Measurements from ENCODE around the gene SUSD2. TPM values are rescaled to one million over a fixed set of nuclear protein-coding genes. Genes with fewer than 3 reads are reported as not detected.

Gene SUSD2
- total and polyA plus RNA-seq, 2 donors from 2014 or later: 14.8 to 25.2 TPM

DNA sequence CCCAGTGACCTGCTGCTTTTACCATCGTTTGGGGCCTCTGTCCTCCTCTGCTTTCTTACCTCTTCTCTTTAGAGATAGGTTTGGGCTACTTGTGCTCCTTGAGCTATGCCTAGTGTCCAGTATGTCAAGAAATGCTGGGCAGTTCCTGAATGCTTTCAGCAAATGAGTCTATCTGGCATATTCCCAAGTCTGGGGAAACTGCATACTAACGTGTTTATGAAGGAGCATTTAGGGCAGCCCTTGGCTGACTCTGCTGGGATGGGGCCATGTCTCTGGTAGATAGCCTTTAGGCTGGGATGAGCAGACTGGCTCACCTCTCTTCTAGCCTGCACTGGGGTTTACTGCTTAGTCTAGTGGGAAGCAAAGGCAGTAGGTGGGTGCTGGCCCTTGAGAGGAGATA lies 43.7 kb upstream of the SUSD2 start:
- H3K4me1 ChIP-seq (ENCODE audit: control insufficient read depth in 2 of 3, insufficient read depth in 2 of 3, low read depth in 1 of 3, low read length in 3 of 3): no peaks in the 10 kb centered on the region
- FAIRE-seq: no peak
- TF ChIP-seq, protein P1, sequence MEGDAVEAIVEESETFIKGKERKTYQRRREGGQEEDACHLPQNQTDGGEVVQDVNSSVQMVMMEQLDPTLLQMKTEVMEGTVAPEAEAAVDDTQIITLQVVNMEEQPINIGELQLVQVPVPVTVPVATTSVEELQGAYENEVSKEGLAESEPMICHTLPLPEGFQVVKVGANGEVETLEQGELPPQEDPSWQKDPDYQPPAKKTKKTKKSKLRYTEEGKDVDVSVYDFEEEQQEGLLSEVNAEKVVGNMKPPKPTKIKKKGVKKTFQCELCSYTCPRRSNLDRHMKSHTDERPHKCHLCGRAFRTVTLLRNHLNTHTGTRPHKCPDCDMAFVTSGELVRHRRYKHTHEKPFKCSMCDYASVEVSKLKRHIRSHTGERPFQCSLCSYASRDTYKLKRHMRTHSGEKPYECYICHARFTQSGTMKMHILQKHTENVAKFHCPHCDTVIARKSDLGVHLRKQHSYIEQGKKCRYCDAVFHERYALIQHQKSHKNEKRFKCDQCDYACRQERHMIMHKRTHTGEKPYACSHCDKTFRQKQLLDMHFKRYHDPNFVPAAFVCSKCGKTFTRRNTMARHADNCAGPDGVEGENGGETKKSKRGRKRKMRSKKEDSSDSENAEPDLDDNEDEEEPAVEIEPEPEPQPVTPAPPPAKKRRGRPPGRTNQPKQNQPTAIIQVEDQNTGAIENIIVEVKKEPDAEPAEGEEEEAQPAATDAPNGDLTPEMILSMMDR (IDR thresholded peaks at IDR 0.05; ENCODE audit: borderline replicate concordance, extremely low read depth, insufficient read depth): no peak

DNA sequence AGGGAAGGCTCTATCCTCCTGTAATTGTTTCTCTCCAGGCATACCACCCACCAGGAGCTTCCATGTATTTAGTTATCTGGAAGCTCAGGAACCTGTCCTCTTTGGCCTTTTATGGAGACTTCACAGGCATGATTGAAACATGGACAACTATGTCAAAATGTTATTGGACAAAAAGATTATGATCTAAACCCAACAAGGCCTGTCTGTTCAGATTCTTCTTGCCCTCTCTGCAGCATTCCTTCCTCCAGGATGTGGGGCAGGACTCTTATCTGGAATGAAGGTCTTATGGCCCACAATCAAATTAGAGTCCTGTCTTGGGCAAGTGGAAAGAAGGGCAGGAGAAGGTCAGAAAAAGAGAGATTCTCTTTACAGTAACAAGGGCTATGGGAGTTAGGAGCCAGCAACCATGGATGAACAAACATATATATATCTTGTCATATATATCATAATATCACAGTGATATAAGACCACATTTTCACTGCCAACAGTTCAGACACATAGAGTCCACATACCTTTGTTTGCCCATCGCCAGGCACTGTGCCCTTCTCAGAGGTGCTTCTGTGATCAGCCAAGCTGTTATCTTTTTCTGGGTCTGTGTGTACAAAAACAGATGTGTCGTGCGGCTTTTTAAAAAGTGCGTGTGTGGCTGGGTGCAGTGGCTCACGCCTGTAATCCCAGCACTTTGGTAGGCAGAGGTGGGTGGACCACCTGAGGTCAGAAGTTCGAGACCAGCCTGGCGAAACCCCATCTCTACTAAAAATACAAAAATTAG lies 42.5 kb upstream of the SUSD2 start:
- H3K27me3 ChIP-seq (ENCODE audit: control insufficient read depth, insufficient read depth, low read length): no peaks in the 10 kb centered on the region
- intact Hi-C loops (cut with DNase I): no loop called here
- H3K9me3 ChIP-seq (ENCODE audit: control insufficient read depth in 2 of 3, insufficient read depth in 1 of 3, low read length in 3 of 3): no peaks in the 10 kb centered on the region
- no peak overlapping the region for H3K9ac ChIP-seq (ENCODE audit: low read length in 3 of 3)
- H3K4me1 ChIP-seq (ENCODE audit: control insufficient read depth in 2 of 3, insufficient read depth in 2 of 3, low read depth in 1 of 3, low read length in 3 of 3): peaks cover 0 to 5% (median 0%) of the 10 kb centered on the region in 3 donors
- no peak for DNase-seq
- TF ChIP-seq, protein P1 (IDR thresholded peaks at IDR 0.05; ENCODE audit: borderline replicate concordance, extremely low read depth, insufficient read depth): no peak
- H3K27ac ChIP-seq (ENCODE audit: low read depth in 2 of 2, low read length in 2 of 2): no peak overlapping the region
- H3K4me3 ChIP-seq (ENCODE audit: low read length in 3 of 3): no peak overlapping the region
- FAIRE-seq: no peak
- H3K36me3 ChIP-seq (ENCODE audit: control insufficient read depth in 2 of 3, insufficient read depth in 3 of 3, low read length in 3 of 3): peaks cover 0 to 4% (median 3%) of the 10 kb centered on the region in 3 donors

More for the DNA sequence above, 43.7 kb upstream of the SUSD2 start:
- Histone ChIP-seq H3K27me3 (ENCODE audit: control insufficient read depth, insufficient read depth, low read length) (no peaks in the 10 kb centered on the region), H3K9ac (ENCODE audit: low read length in 3 of 3) (no peak overlapping the region), H3K36me3 (ENCODE audit: control insufficient read depth in 2 of 3, insufficient read depth in 3 of 3, low read length in 3 of 3) (peaks cover 0 to 4% (median 3%) of the 10 kb centered on the region in 3 donors), H3K9me3 (ENCODE audit: control insufficient read depth in 2 of 3, insufficient read depth in 1 of 3, low read length in 3 of 3) (no peaks in the 10 kb centered on the region), H3K4me3 (ENCODE audit: low read length in 3 of 3) (no peak overlapping the region), H3K27ac (ENCODE audit: low read depth in 2 of 2, low read length in 2 of 2) (no peak overlapping the region)
- intact Hi-C loops (cut with DNase I): no loop called here
- DNase-seq: no peak

DNA sequence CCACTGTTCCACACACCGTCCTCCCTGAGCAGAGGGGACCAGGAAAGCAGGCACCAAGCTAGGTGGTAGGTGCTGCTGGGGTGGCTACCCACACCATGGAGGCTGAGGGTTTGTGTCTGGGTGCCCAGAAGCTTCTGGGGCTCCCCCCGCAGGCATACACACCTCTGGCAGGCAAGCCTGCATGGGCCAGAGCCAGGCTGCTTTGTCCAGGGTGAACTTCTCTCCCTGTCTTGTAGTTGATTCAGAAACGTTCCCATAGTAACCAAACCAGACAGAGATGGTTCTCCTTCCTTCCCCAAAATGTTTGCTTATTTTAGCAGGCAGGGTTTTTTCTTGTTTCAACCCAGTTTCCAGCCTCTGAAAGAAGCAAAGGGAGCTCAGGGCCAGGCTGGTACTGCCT lies 40.9 kb upstream of the SUSD2 start:
- intact Hi-C loops (cut with DNase I): no loop called here
- Histone ChIP-seq H3K9ac (ENCODE audit: low read length in 3 of 3) (no peak overlapping the region), H3K9me3 (ENCODE audit: control insufficient read depth in 2 of 3, insufficient read depth in 1 of 3, low read length in 3 of 3) (no peaks in the 10 kb centered on the region), H3K4me1 (ENCODE audit: control insufficient read depth in 2 of 3, insufficient read depth in 2 of 3, low read depth in 1 of 3, low read length in 3 of 3) (peaks cover 0 to 16% (median 6%) of the 10 kb centered on the region in 3 donors), H3K4me3 (ENCODE audit: low read length in 3 of 3) (no peak overlapping the region), H3K36me3 (ENCODE audit: control insufficient read depth in 2 of 3, insufficient read depth in 3 of 3, low read length in 3 of 3) (peaks cover 0 to 4% (median 3%) of the 10 kb centered on the region in 3 donors), H3K27me3 (ENCODE audit: control insufficient read depth, insufficient read depth, low read length) (no peaks in the 10 kb centered on the region), H3K27ac (ENCODE audit: low read depth in 2 of 2, low read length in 2 of 2) (no peak overlapping the region)
- DNase-seq (no peak), FAIRE-seq (no peak)
- TF ChIP-seq, protein P1 (IDR thresholded peaks at IDR 0.05; ENCODE audit: borderline replicate concordance, extremely low read depth, insufficient read depth): no peak

All from kidney (tissue), 14 donors.